WTC11 (cell line): Measurements from ENCODE around the gene GRIP2. TPM values are rescaled to one million over a fixed set of nuclear protein-coding genes. Genes with fewer than 3 reads are reported as not detected.

Source experiments
- ATAC-seq: fragments of 200-7000 bp; cut with Tn5 transposase; 2 replicates; pipeline ENCODE4 v1.10.0; 2021; ENCODE audit warnings: mild to moderate bottlenecking, moderate library complexity
- CTCF ChIA-PET: fragments of 300-600 bp; sonication (Branson Sonifier 250); formaldehyde crosslinking; loops from one replicate; lab custom pipeline; 2021; ENCODE audit warnings: antibody characterized with exemption; lab: Charles Lee
- POLR2A ChIA-PET: fragments of 350-600 bp; sonication (Branson Sonifier 250); formaldehyde crosslinking; loops from one replicate; lab custom pipeline; 2021; ENCODE audit warnings: antibody characterized with exemption; lab: Charles Lee
- DNase-seq: peaks from one replicate; pipeline ENCODE4 v3.0.0; 2021; ENCODE audit warnings: low spot score
- H3K27ac Mint-ChIP-seq: 2 replicates; pipeline ENCODE4 v1.8.0; 2021; ENCODE audit warnings: mixed read lengths
- H3K27me3 Mint-ChIP-seq: 2 replicates; pipeline ENCODE4 v1.8.0; 2021; ENCODE audit warnings: low read depth, mild to moderate bottlenecking, moderate library complexity, mixed read lengths
- H3K36me3 Mint-ChIP-seq: 2 replicates; pipeline ENCODE4 v1.8.0; 2021; ENCODE audit warnings: mixed read lengths
- H3K4me1 Mint-ChIP-seq: 2 replicates; pipeline ENCODE4 v1.8.0; 2022; ENCODE audit warnings: mixed read lengths
- H3K4me3 Mint-ChIP-seq: 2 replicates; pipeline ENCODE4 v1.8.0; 2021; ENCODE audit warnings: mild to moderate bottlenecking, moderate library complexity, mixed read lengths
- H3K9me3 Mint-ChIP-seq: 2 replicates; pipeline ENCODE4 v1.8.0; 2021; ENCODE audit warnings: mixed read lengths
- ATF1 ChIP-seq: sonication (generic); formaldehyde crosslinking; IDR thresholded peaks from 2 replicates; pipeline ENCODE4 v1.8.1; 2023; ENCODE audit warnings: mild to moderate bottlenecking, moderate library complexity, missing genetic modification reagents
- ESRRA ChIP-seq: sonication (generic); formaldehyde crosslinking; IDR thresholded peaks from 2 replicates; pipeline ENCODE4 v1.8.1; 2022; ENCODE audit warnings: mild to moderate bottlenecking, missing genetic modification reagents, borderline replicate concordance
- FOXP1 ChIP-seq: sonication (generic); formaldehyde crosslinking; IDR thresholded peaks from 2 replicates; pipeline ENCODE4 v1.8.0; 2022; ENCODE audit warnings: missing genetic modification reagents, mild to moderate bottlenecking, moderate library complexity, borderline replicate concordance
- IRF2 ChIP-seq: sonication (generic); formaldehyde crosslinking; IDR thresholded peaks from 2 replicates; pipeline ENCODE4 v1.8.0; 2022; ENCODE audit warnings: low read depth, missing genetic modification reagents, borderline replicate concordance
- NFE2L1 ChIP-seq: sonication (generic); formaldehyde crosslinking; IDR thresholded peaks from 2 replicates; pipeline ENCODE4 v1.8.1; 2023; ENCODE audit warnings: missing genetic modification reagents
- OVOL2 ChIP-seq: fragments of 250-450 bp; sonication (Bioruptor Pico); IDR thresholded peaks from 2 replicates; pipeline ENCODE4 v1.9.0; 2021; ENCODE audit warnings: mild to moderate bottlenecking, borderline replicate concordance
- PRRX2 ChIP-seq: fragments of 250-450 bp; sonication (Bioruptor Pico); IDR thresholded peaks from 2 replicates; pipeline ENCODE4 v1.8.0; 2021; ENCODE audit warnings: mild to moderate bottlenecking
- TEAD4 ChIP-seq: sonication (generic); formaldehyde crosslinking; IDR thresholded peaks from 2 replicates; pipeline ENCODE4 v1.8.0; 2022; ENCODE audit warnings: mild to moderate bottlenecking, missing genetic modification reagents
- ZNF138 ChIP-seq: sonication (generic); formaldehyde crosslinking; conservative IDR thresholded peaks from 2 replicates; pipeline ENCODE4 v1.8.1; 2022; ENCODE audit warnings: mild to moderate bottlenecking, moderate library complexity, missing genetic modification reagents
- ZNF423 ChIP-seq: fragments of 250-450 bp; sonication (Bioruptor Pico); IDR thresholded peaks from 2 replicates; pipeline ENCODE4 v2.1.2; 2022; ENCODE audit warnings: mild to moderate bottlenecking, moderate library complexity
- ZSCAN18 ChIP-seq: fragments of 250-450 bp; sonication (Bioruptor Pico); IDR thresholded peaks from 2 replicates; pipeline ENCODE4 v2.1.2; 2022; ENCODE audit warnings: mild to moderate bottlenecking, moderate library complexity
- total RNA-seq: library from RNA; stranded (reverse); gene quantifications from 3 replicates; pipeline ENCODE4 v1.2.3, GENCODE V29; 2021
- TF ChIP-seq, protein P1 (sequence below): sonication (generic); formaldehyde crosslinking; IDR thresholded peaks from 2 replicates; pipeline ENCODE4 v1.8.1; 2022; ENCODE audit warnings: low read depth, mild to moderate bottlenecking, moderate library complexity, missing genetic modification reagents, borderline replicate concordance
- TF ChIP-seq, protein P2 (sequence below): sonication (generic); formaldehyde crosslinking; IDR thresholded peaks from 2 replicates; pipeline ENCODE4 v1.8.0; 2022; ENCODE audit warnings: missing genetic modification reagents
- TF ChIP-seq, protein P3 (sequence below): sonication (generic); formaldehyde crosslinking; IDR thresholded peaks from 2 replicates; pipeline ENCODE4 v1.8.1; 2023; ENCODE audit warnings: mild to moderate bottlenecking, missing genetic modification reagents, moderate library complexity
- TF ChIP-seq, protein P4 (sequence below): fragments of 250-450 bp; sonication (Bioruptor Pico); conservative IDR thresholded peaks from 2 replicates; pipeline ENCODE4 v1.9.0; 2021; ENCODE audit warnings: mild to moderate bottlenecking

The GRIP2 gene
- total RNA-seq, 1 experiment from 2014 or later: 12.0 TPM

DNA sequence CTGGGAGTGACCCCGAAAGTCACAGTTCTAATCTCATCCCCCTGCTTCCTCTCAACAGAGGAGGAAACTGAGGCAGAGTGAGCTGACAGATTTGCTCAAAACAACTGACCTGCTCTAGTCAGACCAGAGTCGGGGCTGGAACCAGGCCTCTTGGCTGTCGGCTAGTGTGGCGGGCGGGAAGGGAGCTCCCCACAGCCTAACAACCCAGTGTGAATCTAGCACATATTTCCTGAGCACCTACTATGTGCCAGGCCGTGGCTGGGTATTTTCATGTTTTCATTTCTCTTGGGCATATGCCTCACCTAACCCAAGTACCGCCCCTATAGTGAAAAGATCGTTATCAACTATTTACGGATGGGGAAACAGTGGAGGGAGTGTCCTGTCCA is 27.2 kb downstream of the GRIP2 start:
- no peak overlapping the region for H3K27ac Mint-ChIP-seq
- DNase-seq (no peak), ATAC-seq (no peak)
- H3K4me3 Mint-ChIP-seq: no peak overlapping the region
- TF ChIP-seq OVOL2 (CRISPR knock-in tag) (no peak), IRF2 (no peak), FOXP1 (CRISPR knock-in tag) (no peak), PRRX2 (CRISPR knock-in tag) (no peak), NFE2L1 (no peak), ESRRA (no peak), ZNF423 (CRISPR knock-in tag) (no peak), ATF1 (no peak)
- TF ChIP-seq, protein P1, sequence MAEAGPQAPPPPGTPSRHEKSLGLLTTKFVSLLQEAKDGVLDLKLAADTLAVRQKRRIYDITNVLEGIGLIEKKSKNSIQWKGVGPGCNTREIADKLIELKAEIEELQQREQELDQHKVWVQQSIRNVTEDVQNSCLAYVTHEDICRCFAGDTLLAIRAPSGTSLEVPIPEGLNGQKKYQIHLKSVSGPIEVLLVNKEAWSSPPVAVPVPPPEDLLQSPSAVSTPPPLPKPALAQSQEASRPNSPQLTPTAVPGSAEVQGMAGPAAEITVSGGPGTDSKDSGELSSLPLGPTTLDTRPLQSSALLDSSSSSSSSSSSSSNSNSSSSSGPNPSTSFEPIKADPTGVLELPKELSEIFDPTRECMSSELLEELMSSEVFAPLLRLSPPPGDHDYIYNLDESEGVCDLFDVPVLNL (CRISPR knock-in tag): no peak
- TF ChIP-seq, protein P2, sequence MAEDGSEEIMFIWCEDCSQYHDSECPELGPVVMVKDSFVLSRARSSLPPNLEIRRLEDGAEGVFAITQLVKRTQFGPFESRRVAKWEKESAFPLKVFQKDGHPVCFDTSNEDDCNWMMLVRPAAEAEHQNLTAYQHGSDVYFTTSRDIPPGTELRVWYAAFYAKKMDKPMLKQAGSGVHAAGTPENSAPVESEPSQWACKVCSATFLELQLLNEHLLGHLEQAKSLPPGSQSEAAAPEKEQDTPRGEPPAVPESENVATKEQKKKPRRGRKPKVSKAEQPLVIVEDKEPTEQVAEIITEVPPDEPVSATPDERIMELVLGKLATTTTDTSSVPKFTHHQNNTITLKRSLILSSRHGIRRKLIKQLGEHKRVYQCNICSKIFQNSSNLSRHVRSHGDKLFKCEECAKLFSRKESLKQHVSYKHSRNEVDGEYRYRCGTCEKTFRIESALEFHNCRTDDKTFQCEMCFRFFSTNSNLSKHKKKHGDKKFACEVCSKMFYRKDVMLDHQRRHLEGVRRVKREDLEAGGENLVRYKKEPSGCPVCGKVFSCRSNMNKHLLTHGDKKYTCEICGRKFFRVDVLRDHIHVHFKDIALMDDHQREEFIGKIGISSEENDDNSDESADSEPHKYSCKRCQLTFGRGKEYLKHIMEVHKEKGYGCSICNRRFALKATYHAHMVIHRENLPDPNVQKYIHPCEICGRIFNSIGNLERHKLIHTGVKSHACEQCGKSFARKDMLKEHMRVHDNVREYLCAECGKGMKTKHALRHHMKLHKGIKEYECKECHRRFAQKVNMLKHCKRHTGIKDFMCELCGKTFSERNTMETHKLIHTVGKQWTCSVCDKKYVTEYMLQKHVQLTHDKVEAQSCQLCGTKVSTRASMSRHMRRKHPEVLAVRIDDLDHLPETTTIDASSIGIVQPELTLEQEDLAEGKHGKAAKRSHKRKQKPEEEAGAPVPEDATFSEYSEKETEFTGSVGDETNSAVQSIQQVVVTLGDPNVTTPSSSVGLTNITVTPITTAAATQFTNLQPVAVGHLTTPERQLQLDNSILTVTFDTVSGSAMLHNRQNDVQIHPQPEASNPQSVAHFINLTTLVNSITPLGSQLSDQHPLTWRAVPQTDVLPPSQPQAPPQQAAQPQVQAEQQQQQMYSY (CRISPR knock-in tag): no peak
- TF ChIP-seq, protein P3, sequence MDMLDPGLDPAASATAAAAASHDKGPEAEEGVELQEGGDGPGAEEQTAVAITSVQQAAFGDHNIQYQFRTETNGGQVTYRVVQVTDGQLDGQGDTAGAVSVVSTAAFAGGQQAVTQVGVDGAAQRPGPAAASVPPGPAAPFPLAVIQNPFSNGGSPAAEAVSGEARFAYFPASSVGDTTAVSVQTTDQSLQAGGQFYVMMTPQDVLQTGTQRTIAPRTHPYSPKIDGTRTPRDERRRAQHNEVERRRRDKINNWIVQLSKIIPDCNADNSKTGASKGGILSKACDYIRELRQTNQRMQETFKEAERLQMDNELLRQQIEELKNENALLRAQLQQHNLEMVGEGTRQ (CRISPR knock-in tag): no peak
- H3K36me3 Mint-ChIP-seq: no peaks in the 10 kb centered on the region
- no peaks in the 10 kb centered on the region for H3K27me3 Mint-ChIP-seq
- no peaks in the 10 kb centered on the region for H3K9me3 Mint-ChIP-seq
- POLR2A ChIA-PET: no interaction called here
- peaks cover 9% of the 10 kb centered on the region; the same call in 1 of the 2 replicates for H3K4me1 Mint-ChIP-seq
- CTCF ChIA-PET: interaction anchor here (1.1 to 3.9 kb wide), 9 partner anchors 10 to 309 kb away, joined by 3 to 36 read pairs (median 4); no protein-coding TSS in a partner anchor

DNA sequence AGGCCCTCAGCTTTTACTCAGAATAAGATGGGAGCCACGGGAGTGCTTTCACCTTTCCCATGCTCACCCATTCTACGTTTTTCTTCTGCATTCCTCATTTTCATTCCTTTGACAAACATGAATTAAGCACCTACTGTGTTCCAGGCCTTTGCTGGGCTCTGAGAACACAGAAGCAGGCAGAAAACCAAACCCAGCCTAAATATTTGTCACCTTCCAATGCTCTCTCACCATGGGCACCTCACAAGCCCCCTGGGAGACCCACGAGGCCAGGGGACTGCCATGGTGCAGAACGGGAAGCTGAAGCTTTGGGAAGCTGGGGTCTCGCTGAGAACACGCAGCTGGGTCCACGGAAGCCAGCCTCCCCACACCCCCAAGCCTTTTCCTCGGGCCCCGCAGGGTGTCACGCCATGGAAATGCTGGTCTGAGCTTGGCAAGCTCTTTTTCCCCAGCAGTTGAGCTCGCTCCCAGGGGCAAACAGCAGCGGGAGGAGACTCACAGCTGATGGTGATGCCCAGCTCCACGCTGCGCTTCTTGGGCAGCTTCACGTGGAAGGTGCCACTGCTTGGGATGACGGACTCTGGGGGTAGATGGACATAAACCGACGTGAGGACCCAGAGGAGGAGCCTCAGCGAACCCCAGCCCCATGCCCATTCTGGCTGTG is 27.7 kb downstream of the GRIP2 start:
- peaks cover 9% of the 10 kb centered on the region; the same call in 1 of the 2 replicates for H3K4me1 Mint-ChIP-seq
- no peaks in the 10 kb centered on the region for H3K36me3 Mint-ChIP-seq
- ATAC-seq (no peak), DNase-seq (no peak)
- no peaks in the 10 kb centered on the region for H3K27me3 Mint-ChIP-seq
- TF ChIP-seq TEAD4 (CRISPR knock-in tag): no peak
- TF ChIP-seq, protein P4, sequence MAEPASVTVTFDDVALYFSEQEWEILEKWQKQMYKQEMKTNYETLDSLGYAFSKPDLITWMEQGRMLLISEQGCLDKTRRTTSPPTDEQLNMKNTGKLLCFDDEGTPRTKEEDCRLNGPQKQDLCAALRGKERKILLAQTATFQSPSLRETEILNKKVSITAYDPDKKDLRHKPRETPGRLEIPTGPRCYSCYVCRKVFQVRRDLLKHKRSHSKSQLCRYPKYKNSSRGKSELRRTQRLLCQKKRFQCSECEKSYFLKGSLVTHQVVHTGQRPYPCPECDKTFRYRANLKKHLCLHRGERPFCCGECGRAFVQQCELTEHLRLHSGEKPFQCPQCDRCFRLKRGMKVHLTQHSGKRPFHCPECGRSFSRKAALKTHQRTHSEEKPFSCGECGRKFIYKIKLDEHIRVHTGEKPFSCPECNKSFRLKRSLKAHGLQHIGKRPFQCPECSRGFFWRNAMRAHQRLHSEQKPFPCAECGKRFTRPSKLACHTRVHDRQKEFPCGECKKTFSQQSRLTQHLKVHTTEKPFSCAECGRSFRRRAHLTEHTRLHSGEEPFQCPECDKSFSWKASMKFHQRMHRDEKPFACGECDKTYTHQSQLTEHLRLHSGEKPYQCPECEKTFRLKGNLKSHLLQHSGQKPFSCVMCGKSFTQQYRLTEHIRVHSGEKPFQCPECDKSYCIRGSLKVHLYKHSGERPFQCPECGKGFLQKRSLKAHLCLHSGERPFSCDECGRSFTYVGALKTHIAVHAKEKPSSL (CRISPR knock-in tag): no peak
- TF ChIP-seq ZNF138 (CRISPR knock-in tag): no peak
- no peak for TF ChIP-seq ZSCAN18 (CRISPR knock-in tag)
- H3K4me3 Mint-ChIP-seq: no peak overlapping the region
- ChIA-PET POLR2A (no interaction called here), CTCF (interaction anchor here (1.1 to 3.9 kb wide), 9 partner anchors 11 to 309 kb away, joined by 3 to 36 read pairs (median 4); no protein-coding TSS in a partner anchor)
- H3K9me3 Mint-ChIP-seq: no peaks in the 10 kb centered on the region
- H3K27ac Mint-ChIP-seq: no peak overlapping the region
